CD4-positive, alpha-beta T cell treated with Interleukin-2 at 100 ng/mL for 4 hours (primary cell): ENCODE data around the gene PDGFB.

Experiments
- DNase-seq: peaks from one replicate; pipeline ENCODE4 v3.0.0-alpha.2; 2020; ENCODE audit warnings: low spot score

Gene PDGFB

DNA sequence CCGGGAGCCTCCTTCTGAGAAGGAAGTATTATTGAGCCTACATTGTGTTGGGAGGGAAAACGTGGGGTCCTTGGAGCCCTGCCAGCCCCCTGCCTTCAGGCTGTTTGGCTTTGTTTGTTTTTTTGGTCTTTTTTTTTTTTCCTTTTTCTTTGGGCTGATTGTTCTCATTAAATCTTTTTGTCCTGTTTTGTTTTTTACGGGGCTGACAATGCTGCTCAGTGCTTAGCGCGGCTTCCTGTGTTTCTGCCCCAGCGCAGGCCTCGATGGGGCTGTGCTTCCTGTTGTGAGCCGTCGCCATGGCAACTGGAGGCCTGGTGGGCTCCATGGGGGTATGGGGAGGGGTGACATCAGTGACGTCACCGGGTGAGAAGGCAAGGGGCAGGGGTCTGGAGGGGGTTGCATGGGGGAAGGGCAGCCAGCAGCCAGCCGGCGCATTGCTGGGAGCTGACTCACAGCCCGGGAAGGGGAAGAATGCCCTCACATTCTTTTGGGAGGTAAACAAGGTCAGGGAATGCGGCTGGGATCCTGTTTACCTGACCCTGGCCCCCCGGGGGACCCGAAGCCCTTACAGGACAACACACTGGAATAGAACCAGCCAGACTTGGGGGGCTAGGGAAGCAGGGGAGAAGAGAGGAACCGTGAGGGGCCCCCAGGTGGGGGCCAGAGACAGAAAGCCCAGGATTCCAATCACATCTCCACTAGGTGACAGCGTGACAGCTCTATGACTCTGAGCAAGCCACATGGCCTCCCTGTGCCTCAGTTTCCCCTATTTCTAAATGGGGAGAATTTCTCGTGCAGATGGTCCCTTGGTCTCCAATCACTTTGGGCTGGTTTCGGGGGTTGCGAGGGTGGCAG, 70.1 kb downstream of the PDGFB start:
- peak; percentile 87 for DNase-seq

GRCh38 chr22:39173787-39174497, 70.8 kb downstream of the PDGFB start:
- DNase-seq = peak; percentile 73
